Activated CD4-positive, alpha-beta T cell treated with anti-CD3 and anti-CD28 coated beads, Interleukin-2, amount 50 U/mL, for 4 hours (primary cell): Measurements from ENCODE around the gene CSNK1G1.
"Not testable (repeated sequence)": the region's sequence is repeated elsewhere in the genome, so short reads cannot be mapped to it uniquely, and the experiment has no call there.

Experiments used
- DNase-seq, 2 experiments: peaks; one replicate each; pipeline ENCODE4 v3.0.0-alpha.2; 2020

Gene CSNK1G1

GRCh38 chr15:64235552-64235951 lies 120.4 kb downstream of the CSNK1G1 start:
- no peak for DNase-seq

- DNase-seq = no peak
Measured at GRCh38 chr15:64233299-64233698, 122.7 kb downstream of the CSNK1G1 start.

- no peak for DNase-seq
Measured at GRCh38 chr15:64232400-64232799, 123.6 kb downstream of the CSNK1G1 start.

DNA sequence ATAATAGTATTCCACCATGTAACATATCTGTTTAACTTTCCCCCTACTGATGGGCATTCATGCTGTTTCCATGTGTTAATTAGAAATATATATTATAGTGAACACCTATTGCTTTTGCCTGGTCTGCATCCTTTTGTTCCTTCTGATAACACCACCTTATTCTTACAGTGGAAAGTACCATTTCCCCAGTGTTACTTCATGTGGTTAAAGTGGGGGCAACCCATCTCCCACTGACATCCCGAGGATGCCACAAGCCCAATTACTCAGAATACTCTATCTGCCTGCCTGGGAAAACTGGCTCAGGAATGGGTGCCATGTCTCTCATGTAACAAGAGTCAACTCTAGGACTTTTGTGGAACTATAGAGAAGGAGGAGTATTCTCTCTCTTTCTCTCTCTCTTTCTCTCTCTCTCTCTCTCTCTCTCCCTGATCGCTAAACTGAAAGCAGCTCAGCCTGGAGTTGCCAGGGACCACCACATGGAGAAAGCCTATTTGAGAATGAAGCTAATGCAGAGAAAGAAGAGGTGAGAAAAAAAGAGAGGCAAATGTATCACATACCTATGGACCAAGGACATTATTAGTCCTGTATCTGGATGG lies 126.7 kb downstream of the CSNK1G1 start:
- DNase-seq = no peak

DNA sequence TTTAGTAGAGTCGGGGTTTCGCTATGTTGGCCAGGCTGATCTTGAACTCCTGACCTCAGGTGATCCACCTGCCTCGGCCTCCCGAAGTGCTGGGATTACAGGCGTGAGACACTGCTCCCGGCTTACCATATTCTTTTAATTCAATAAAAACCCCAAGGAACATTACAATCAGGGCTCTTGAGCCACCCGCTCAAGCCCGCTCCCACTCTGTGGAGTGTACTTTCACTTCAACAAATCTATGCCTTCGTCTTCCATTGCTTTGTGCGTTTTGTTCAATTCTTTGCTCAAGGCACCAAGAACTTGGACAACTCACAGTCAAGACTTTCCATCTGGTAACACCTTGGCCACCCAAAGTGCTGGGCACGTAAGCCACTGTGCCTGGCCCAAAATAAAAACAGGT lies 130.2 kb downstream of the CSNK1G1 start:
- no peak for DNase-seq

GRCh38 chr15:64224511-64224910 lies 131.5 kb downstream of the CSNK1G1 start:
- DNase-seq = no peak

DNA sequence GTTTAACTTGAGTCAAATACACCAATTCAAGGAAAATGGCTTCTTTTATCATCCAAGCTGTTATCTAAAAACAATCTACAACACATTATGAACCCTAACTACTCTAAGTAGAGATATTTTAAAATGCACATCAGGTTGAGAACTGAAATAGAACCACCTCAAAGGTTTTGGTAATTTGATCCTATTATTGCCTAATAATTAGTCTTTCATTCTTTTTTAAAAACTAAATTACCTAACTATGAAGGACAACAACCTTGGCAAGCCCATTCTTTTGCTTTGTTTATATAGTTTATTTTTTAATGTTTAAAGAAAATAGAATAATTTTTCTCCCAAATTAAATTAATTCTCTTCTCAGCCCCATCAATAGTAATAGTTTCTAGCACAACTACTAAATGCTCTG lies 132.1 kb downstream of the CSNK1G1 start:
- DNase-seq = no peak

GRCh38 chr15:64222573-64223366 lies 133.2 kb downstream of the CSNK1G1 start:
- DNase-seq = no peak

DNA sequence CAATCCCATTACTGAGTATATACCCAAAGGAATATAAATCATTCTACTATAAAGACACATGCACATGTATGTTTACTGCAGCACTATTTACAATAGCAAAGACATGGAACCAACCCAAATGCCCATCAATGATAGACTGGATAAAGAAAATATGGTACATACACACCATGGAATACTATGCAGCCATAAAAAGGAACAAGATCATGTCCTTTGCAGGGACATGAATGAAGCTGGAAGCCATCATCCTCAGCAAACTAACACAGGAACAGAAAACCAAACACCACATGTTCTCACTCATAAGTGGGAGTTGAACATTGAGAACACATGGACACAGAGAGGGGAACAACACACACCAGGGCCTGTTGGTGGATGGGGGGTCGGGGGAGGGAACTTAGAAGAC lies 134.1 kb downstream of the CSNK1G1 start:
- not testable (repeated sequence) for DNase-seq

GRCh38 chr15:64217429-64217750 lies 138.6 kb downstream of the CSNK1G1 start:
- DNase-seq = not testable (repeated sequence)

GRCh38 chr15:64216730-64217428 lies 139.1 kb downstream of the CSNK1G1 start:
- DNase-seq = no peak

DNA sequence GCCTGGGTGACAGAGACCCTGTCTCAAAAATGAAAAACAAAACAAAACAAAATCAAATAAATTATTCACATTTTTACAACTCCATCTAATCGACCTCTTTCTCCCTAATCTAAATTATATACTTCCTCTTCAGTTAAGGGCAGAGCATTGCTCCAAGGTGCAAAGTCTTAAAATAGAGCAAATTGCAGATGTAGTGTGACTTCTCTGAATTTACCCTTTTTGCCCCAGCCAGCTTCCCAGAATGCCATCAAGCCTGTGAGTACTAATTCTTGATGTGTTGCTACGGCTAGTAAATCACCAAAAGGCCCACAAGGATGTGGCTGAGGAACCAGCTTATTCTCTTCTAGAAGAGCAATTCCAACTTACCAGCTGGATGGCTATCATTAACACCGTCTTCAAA lies 139.8 kb downstream of the CSNK1G1 start:
- no peak for DNase-seq

- no peak for DNase-seq
Measured at GRCh38 chr15:64213646-64214045, 142.3 kb downstream of the CSNK1G1 start.

DNA sequence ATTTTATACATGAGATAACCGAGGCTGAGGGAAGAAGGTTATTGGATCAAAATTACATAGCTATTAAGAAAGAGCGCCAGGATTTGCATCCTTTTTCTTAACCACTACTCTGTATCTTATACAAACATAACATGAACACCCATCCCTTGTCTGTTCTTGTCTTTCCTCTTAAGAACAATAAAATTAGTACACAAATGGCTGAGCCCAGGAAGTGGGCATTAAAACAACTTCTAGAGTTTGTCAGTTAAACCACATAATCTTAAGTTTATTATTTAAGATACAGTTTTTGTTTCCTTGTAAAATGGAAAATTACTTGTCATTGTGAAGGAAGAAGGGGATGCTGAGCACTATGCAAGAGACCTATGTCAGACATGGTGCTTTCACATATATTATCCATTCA lies 144.3 kb downstream of the CSNK1G1 start:
- DNase-seq = no peak

- no peak for DNase-seq
Measured at GRCh38 chr15:64210371-64210770, 145.6 kb downstream of the CSNK1G1 start.

- DNase-seq = no peak
Measured at GRCh38 chr15:64209680-64210334, 146.2 kb downstream of the CSNK1G1 start.

DNA sequence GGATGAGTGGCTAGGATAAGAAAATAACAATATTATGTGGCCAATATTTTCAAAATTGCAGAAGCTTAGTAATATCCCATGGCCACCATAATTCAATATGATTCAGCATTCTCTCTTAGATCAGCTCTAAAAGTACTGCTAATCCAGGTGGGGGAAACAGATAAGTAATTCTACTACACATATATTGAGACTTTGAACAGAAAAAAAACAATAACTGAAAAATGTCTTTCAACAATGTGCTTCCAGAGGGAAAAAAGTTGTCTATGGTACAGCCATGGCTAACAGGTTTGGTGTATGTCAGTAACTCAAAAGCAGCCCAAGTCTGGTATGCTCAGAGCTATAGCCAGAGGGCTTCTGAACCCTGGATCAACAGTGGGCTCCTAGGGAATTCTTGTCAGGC lies 150.8 kb downstream of the CSNK1G1 start:
- no peak for DNase-seq

GRCh38 chr15:64197425-64197824 lies 158.5 kb downstream of the CSNK1G1 start:
- no peak for DNase-seq

DNA sequence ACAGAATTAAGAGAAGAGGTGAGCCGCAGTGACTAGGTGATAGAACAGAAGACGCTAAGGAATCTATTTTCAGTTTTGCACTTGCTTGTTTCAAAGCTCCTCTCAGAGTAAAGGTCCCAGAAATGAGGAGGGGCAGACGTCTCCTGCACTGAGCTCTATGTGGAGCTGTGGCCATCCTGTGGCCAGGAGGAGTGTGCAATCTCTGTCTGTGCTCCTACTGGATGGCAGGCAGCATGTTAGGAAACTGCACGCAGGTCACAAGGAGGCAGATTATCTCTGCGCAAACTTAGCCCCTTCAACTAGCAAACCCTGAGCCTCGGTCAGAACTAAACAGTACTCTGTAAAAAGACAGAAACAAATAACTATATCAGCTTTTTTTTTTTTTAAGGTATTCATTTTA lies 162.0 kb downstream of the CSNK1G1 start:
- DNase-seq = no peak

- no peak for DNase-seq
Measured at GRCh38 chr15:64191971-64192830, 163.8 kb downstream of the CSNK1G1 start.

- no peak for DNase-seq
Measured at GRCh38 chr15:64187396-64188191, 168.4 kb downstream of the CSNK1G1 start.
